SK-N-DZ (cell line): ENCODE measurements around the gene ACSM2A. TPM values are rescaled to one million over a fixed set of nuclear protein-coding genes. Genes with fewer than 3 reads are reported as not detected.
"Not testable (repeated sequence)": the region's sequence is repeated elsewhere in the genome, so short reads cannot be mapped to it uniquely, and the experiment has no call there.

ENCODE experiments used
- DNase-seq: peaks from one replicate; pipeline ENCODE4 v3.0.0-alpha.2; 2015; ENCODE audit warnings: low spot score
- polyA plus RNA-seq, 2 experiments: library from polyadenylated mRNA; depleted of rRNA; stranded (reverse); fragments of >200 nt; gene quantifications; 2 replicates each; pipeline ENCODE4 v1.2.3, GENCODE V29; 2014

ACSM2A gene
- not detected in 2 replicates for polyA plus RNA-seq (2014; cell fraction: cytosol; rRNA removed)
- polyA plus RNA-seq (2014; cell fraction: nucleus; rRNA removed), result not detected in 2 replicates

- DNase-seq, result not testable (repeated sequence)
Observed at GRCh38 chr16:20451364-20451763, at the start of gene ACSM2A. Gene ACSM2A, plus strand, starts transcription at chr16:20451521. Its CDS starts 8,594 bp downstream, at chr16:20460115.

- DNase-seq, result no peak
Observed at GRCh38 chr16:20402651-20403050, 48.7 kb upstream of the ACSM2A start.

- no peak for DNase-seq
Observed at GRCh38 chr16:20404637-20405036, 46.7 kb upstream of the ACSM2A start, which contains the start of gene PDILT. Gene PDILT, minus strand, starts transcription at chr16:20404737. Its CDS starts 5,437 bp downstream, at chr16:20399300.

- no peak for DNase-seq
Observed at GRCh38 chr16:20409398-20410120, 41.8 kb upstream of the ACSM2A start, which contains the start of gene ACSM5. Gene ACSM5, plus strand, starts transcription at chr16:20409534. Its CDS starts 1,951 bp downstream, at chr16:20411485.

- no peak for DNase-seq
Observed at GRCh38 chr16:20410121-20410723, 41.1 kb upstream of the ACSM2A start.

GRCh38 chr16:20411055-20411454 lies 40.3 kb upstream of the ACSM2A start:
- DNase-seq, result no peak

- DNase-seq, result no peak
Observed at GRCh38 chr16:20415541-20415940, 35.8 kb upstream of the ACSM2A start.

GRCh38 chr16:20419093-20419492 lies 32.2 kb upstream of the ACSM2A start:
- DNase-seq, result not testable (repeated sequence)

- not testable (repeated sequence) for DNase-seq
Observed at GRCh38 chr16:20421748-20422147, 29.6 kb upstream of the ACSM2A start.

GRCh38 chr16:20423772-20424128 lies 27.6 kb upstream of the ACSM2A start:
- not testable (repeated sequence) for DNase-seq

GRCh38 chr16:20424129-20424866 lies 27.0 kb upstream of the ACSM2A start:
- DNase-seq, result no peak

- DNase-seq, result not testable (repeated sequence)
Observed at GRCh38 chr16:20427401-20427797, 23.9 kb upstream of the ACSM2A start.

GRCh38 chr16:20429499-20429898 lies 21.8 kb upstream of the ACSM2A start:
- not testable (repeated sequence) for DNase-seq

- not testable (repeated sequence) for DNase-seq
Observed at GRCh38 chr16:20430480-20430879, 20.8 kb upstream of the ACSM2A start.

- no peak for DNase-seq
Observed at GRCh38 chr16:20430948-20431347, 20.4 kb upstream of the ACSM2A start.

GRCh38 chr16:20438950-20439349 lies 12.4 kb upstream of the ACSM2A start:
- not testable (repeated sequence) for DNase-seq

GRCh38 chr16:20439820-20440231 lies 11.5 kb upstream of the ACSM2A start:
- DNase-seq, result not testable (repeated sequence)

GRCh38 chr16:20440731-20441130 lies 10.6 kb upstream of the ACSM2A start:
- not testable (repeated sequence) for DNase-seq

GRCh38 chr16:20441191-20441590 lies 10.1 kb upstream of the ACSM2A start:
- no peak for DNase-seq

- not testable (repeated sequence) for DNase-seq
Observed at GRCh38 chr16:20441859-20442258, 9.5 kb upstream of the ACSM2A start.

- DNase-seq, result not testable (repeated sequence)
Observed at GRCh38 chr16:20446652-20447393, 4.5 kb upstream of the ACSM2A start.
